Fibroblast of lung (primary cell): ENCODE results near the gene HNRNPA0. TPM values are rescaled to one million over a fixed set of nuclear protein-coding genes. Genes with fewer than 3 reads are reported as not detected.
"Not testable (repeated sequence)": the region's sequence is repeated elsewhere in the genome, so short reads cannot be mapped to it uniquely, and the experiment has no call there.

ENCODE experiments used
- DNase-seq, 2 donors: peaks; one replicate each; pipeline versions ENCODE4 v3.0.0 to v3.0.0-alpha.2; 2010; ENCODE audit warnings: low read depth in 2 of 2
- H2AFZ ChIP-seq: 2 replicates; pipeline ENCODE4 v1.5.1; 2012; ENCODE audit warnings: low read length, control low read depth, inconsistent platforms
- H3K27ac ChIP-seq: 2 replicates; pipeline ENCODE4 v1.5.1; 2011; ENCODE audit warnings: low read length, control low read depth; ENCODE audit not compliant: insufficient read depth
- H3K27me3 ChIP-seq: 2 replicates; pipeline ENCODE4 v1.5.1; 2011; ENCODE audit warnings: mild to moderate bottlenecking, low read length; ENCODE audit not compliant: control insufficient read depth, insufficient read depth
- H3K36me3 ChIP-seq: 2 replicates; pipeline ENCODE4 v1.5.1; 2011; ENCODE audit warnings: low read length; ENCODE audit not compliant: control insufficient read depth, insufficient read depth
- H3K4me1 ChIP-seq: 2 replicates; pipeline ENCODE4 v1.5.1; 2011; ENCODE audit warnings: low read length; ENCODE audit not compliant: control insufficient read depth, insufficient read depth; ENCODE audit errors: extremely low read depth
- H3K4me2 ChIP-seq: 2 replicates; pipeline ENCODE4 v1.5.1; 2011; ENCODE audit warnings: low read length, control low read depth; ENCODE audit not compliant: insufficient read depth; ENCODE audit errors: extremely low read depth
- H3K4me3 ChIP-seq, 4 experiments: fragments of 200-600 bp in 1 of 4; sonication (generic) in 1 of 4; replicated peaks in 1 of 4; 2 replicates each; pipeline ENCODE4 v1.5.1; 2011 to 2016; ENCODE audit warnings: low read length in 4 of 4, low read depth in 3 of 4, mild to moderate bottlenecking in 3 of 4, control low read depth in 2 of 4, inconsistent platforms in 1 of 4, mixed read lengths in 1 of 4; ENCODE audit not compliant: insufficient read depth in 1 of 4; ENCODE audit errors: control extremely low read depth in 1 of 4
- H3K79me2 ChIP-seq: 2 replicates; pipeline ENCODE4 v1.5.1; 2012; ENCODE audit warnings: mild to moderate bottlenecking, low read length, inconsistent platforms; ENCODE audit not compliant: control insufficient read depth, insufficient read depth
- H3K9ac ChIP-seq: 2 replicates; pipeline ENCODE4 v1.5.1; 2011; ENCODE audit warnings: mild to moderate bottlenecking, low read length, control low read depth; ENCODE audit not compliant: insufficient read depth
- H3K9me3 ChIP-seq: 2 replicates; pipeline ENCODE4 v1.5.1; 2012; ENCODE audit warnings: low read depth, low read length; ENCODE audit not compliant: control insufficient read depth, insufficient read depth
- H4K20me1 ChIP-seq: 2 replicates; pipeline ENCODE4 v1.5.1; 2011; ENCODE audit warnings: low read length; ENCODE audit not compliant: control insufficient read depth, insufficient read depth; ENCODE audit errors: extremely low read depth
- CTCF ChIP-seq, 2 donors: IDR thresholded peaks in 1 of 2; conservative IDR thresholded peaks in 1 of 2; 1 replicate in 1 of 2; 2 replicates in 1 of 2; pipeline ENCODE4 v1.5.1; 2011 to 2012; ENCODE audit warnings: low read length in 2 of 2, control low read depth in 1 of 2, inconsistent platforms in 1 of 2, low read depth in 1 of 2, mild to moderate bottlenecking in 1 of 2
- EZH2 ChIP-seq: IDR thresholded peaks from 2 replicates; pipeline ENCODE4 v1.5.1; 2012; ENCODE audit warnings: low read length, control low read depth, mild to moderate bottlenecking; ENCODE audit errors: missing control alignments
- polyA plus RNA-seq, 2 donors: library from polyadenylated mRNA; depleted of rRNA in 1 of 2; stranded (reverse) in 1 of 2; unstranded in 1 of 2; fragments of >200 nt; gene quantifications; 2 replicates each; pipeline ENCODE4 v1.2.1, GENCODE V29; 2011 to 2012; ENCODE audit warnings: missing spikeins in 1 of 2
- total RNA-seq: library from RNA; depleted of rRNA; stranded (reverse); fragments of >200 nt; gene quantifications from 2 replicates; pipeline ENCODE4 v1.2.1, GENCODE V29; 2014

Gene HNRNPA0
- total and polyA plus RNA-seq, 2 donors (not counting 1 experiment from before 2014, with no cell fraction given): 9.4 to 11.6 TPM

GRCh38 chr5:137792303-137792702 is 38.1 kb upstream of the HNRNPA0 start:
- Histone ChIP-seq H3K27me3 (no peaks in the 10 kb centered on the region), H3K9me3 (no peaks in the 10 kb centered on the region), H2AFZ (no peak overlapping the region), H3K4me1 (no peaks in the 10 kb centered on the region), H3K9ac (no peak overlapping the region), H4K20me1 (no peaks in the 10 kb centered on the region), H3K4me3 (no peak overlapping the region), H3K36me3 (no peaks in the 10 kb centered on the region), H3K79me2 (no peaks in the 10 kb centered on the region), H3K27ac (no peak overlapping the region), H3K4me2 (no peak overlapping the region)
- no peak for DNase-seq
- no peak for TF ChIP-seq CTCF (conservative IDR thresholded peaks at IDR 0.05 in 1 of 2, IDR thresholded peaks at IDR 0.05 in 1 of 2; ENCODE audit: low read depth in 1 of 2, low read length in 2 of 2)
- no peak for TF ChIP-seq EZH2

GRCh38 chr5:137791799-137792198 is 37.6 kb upstream of the HNRNPA0 start:
- Histone ChIP-seq H3K36me3 (no peaks in the 10 kb centered on the region), H3K4me2 (no peak overlapping the region), H3K9ac (no peak overlapping the region), H4K20me1 (no peaks in the 10 kb centered on the region), H3K4me1 (no peaks in the 10 kb centered on the region), H3K79me2 (no peaks in the 10 kb centered on the region), H3K4me3 (no peak overlapping the region), H2AFZ (no peak overlapping the region), H3K9me3 (no peaks in the 10 kb centered on the region), H3K27ac (no peak overlapping the region), H3K27me3 (no peaks in the 10 kb centered on the region)
- DNase-seq: no peak
- TF ChIP-seq CTCF (conservative IDR thresholded peaks at IDR 0.05 in 1 of 2, IDR thresholded peaks at IDR 0.05 in 1 of 2; ENCODE audit: low read depth in 1 of 2, low read length in 2 of 2): no peak
- TF ChIP-seq EZH2: no peak

- TF ChIP-seq EZH2 (no peak), CTCF (conservative IDR thresholded peaks at IDR 0.05 in 1 of 2, IDR thresholded peaks at IDR 0.05 in 1 of 2; ENCODE audit: low read depth in 1 of 2, low read length in 2 of 2) (no peak)
- H3K4me3 ChIP-seq: no peak overlapping the region
- H3K9ac ChIP-seq: no peak overlapping the region
- no peak overlapping the region for H3K4me2 ChIP-seq
- no peak overlapping the region for H3K27ac ChIP-seq
- no peaks in the 10 kb centered on the region for H3K27me3 ChIP-seq
- H3K36me3 ChIP-seq: no peaks in the 10 kb centered on the region
- H2AFZ ChIP-seq: no peak overlapping the region
- DNase-seq: no peak
- H3K79me2 ChIP-seq: no peaks in the 10 kb centered on the region
- H3K9me3 ChIP-seq: no peaks in the 10 kb centered on the region
- H4K20me1 ChIP-seq: no peaks in the 10 kb centered on the region
- no peaks in the 10 kb centered on the region for H3K4me1 ChIP-seq
Observed at GRCh38 chr5:137791387-137791786, 37.2 kb upstream of the HNRNPA0 start.

GRCh38 chr5:137788560-137788959 is 34.4 kb upstream of the HNRNPA0 start:
- H3K4me2 ChIP-seq, H3K9ac ChIP-seq, H3K79me2 ChIP-seq, H2AFZ ChIP-seq, H3K36me3 ChIP-seq, H3K4me1 ChIP-seq, DNase-seq, H3K9me3 ChIP-seq, H3K4me3 ChIP-seq, H4K20me1 ChIP-seq, H3K27ac ChIP-seq, H3K27me3 ChIP-seq: not testable (repeated sequence)
